T-helper 1 cell (primary cell): ENCODE results near the gene TMEM69.
"Not testable (repeated sequence)": the region's sequence is repeated elsewhere in the genome, so short reads cannot be mapped to it uniquely, and the experiment has no call there.

Experiments used
- DNase-seq, 5 donors: peaks; one replicate each; pipeline ENCODE4 v3.0.0-alpha.2; 2012 to 2020
- total RNA-seq, 4 donors: gene quantifications; one replicate each; lab custom pipeline; 2026; lab: John Stamatoyannopoulos, UW

TMEM69 gene, protein sequence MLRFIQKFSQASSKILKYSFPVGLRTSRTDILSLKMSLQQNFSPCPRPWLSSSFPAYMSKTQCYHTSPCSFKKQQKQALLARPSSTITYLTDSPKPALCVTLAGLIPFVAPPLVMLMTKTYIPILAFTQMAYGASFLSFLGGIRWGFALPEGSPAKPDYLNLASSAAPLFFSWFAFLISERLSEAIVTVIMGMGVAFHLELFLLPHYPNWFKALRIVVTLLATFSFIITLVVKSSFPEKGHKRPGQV
- total RNA-seq: 8.4 to 13.0 (median 10.4) reads per million in 4 donors

DNA sequence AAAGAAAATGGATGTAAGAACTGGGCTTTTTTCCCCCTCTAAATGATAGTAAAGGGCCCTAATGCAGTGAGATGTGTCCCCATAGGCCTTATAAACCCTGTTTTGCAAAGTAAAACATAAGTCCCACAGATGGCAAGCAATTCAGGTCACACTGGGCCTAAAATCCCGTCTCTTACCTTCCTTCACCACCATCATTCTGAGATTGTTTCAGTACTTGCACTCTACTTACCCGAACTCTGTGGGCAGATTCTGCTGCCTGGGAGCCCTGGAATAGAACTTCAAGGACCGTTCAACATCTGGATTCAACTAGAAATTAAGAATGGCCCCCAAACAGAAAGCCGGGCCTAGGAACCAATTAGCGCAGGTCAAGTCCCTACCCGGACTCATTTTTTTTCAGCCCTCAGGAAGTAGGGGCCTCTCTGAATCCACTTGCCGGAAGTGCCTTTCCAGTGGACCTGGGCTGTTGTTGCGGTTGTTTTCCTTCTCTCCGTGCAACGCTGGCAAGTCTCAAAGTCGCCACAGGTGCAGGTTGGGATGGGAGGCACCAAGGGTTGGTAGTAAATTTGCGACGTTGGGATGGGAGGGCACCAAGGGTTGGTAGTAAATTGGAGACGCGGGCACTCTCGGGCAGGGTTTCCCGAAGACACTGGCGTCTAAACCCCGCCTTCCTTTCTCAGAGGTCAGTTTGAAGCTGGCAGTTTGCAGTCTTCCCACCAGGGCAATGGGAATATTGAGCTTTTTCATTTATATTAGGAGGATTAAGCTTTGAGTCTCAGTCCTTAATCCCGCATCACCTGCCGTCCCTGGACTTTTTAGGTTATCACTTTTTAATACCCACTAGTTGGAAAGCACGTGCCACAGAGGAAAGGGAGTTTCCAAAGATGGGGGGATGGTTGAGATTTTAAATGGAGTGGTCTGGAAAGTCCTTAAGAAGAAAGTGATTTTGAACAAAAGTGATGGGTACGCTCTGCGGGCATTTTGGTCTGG is at the start of gene TMEM69:
Gene TMEM69, plus strand, starts transcription at position 428 of the 987 bp plus-strand sequence. CDS start 2,888 bp downstream, outside the sequence.
- peak; percentile 38 to 88 (median 62) for DNase-seq

DNA sequence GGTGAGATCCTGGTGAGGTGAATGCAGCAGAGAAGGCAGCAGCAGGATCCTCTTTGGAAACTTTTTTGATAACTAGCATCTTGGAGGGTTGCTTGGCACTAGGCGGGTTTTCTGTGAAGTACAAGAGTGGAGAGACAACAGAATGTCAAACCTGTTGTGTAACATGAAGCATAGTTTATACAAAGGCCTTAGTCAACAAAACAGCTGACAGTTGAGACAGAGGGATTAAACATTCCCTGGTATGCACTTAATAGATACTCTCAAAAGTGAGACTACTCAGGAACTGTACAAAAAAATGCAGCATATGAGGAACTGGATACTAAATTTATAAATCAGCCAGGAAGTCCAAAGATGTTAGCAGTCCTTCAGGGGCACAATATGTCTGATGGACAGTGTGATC is 47.7 kb upstream of the TMEM69 start:
- DNase-seq: no peak

DNA sequence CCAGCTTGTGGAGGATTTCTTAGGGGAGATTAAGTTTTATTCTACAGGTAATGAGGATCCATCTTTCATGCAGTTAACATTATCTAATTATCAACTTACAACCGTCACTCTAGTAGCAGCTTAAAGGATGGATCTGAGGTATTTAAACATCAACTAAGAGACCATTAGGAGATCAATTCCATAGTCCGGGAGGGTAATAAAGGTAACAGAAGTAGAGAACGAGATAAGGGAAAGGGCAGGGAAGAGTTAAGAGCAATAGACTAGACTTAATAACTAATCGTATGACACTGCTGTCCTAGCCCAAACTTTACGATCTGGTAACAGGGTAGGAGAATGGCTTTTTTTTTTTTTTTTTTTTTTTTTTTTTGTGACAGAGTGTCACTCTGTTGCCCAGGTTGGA is 44.7 kb upstream of the TMEM69 start:
- no peak for DNase-seq

DNA sequence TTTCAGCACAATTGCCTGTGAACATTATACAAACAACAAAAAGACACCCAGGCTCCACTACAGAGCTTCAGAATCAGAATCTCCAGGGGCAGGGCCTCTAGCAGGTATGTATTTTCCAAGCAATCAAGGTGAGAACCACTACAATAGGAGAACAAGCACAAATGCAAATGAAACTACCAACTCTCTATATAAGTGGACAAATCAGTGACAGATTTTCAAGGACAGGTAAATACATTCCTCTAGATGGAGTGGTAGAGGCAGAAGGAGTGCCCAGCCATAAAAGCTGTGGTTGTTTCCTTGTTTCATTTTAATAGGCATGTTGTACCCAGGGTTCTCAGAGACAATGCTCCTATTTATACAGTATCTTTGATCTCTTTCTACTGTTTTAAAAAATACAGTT is 44.0 kb upstream of the TMEM69 start:
- DNase-seq: no peak

DNA sequence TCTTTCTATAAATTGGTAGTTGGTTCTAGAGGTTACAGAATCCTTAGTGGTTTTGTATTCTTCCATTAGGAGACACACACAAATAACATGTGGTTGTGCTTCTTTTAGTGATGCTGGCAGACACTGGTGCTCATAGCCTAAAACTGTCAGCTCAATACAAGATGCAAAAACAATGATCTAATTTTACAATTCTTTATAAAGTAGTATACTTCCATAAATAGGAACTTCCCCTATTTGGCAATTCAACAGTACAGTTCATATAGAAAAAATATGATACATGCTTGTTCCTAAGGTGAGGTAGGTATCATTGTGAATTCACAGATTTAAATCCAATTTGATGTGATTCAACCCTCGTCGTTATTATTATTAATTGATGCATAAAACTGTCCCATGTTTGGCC is 43.3 kb upstream of the TMEM69 start:
- no peak for DNase-seq

DNA sequence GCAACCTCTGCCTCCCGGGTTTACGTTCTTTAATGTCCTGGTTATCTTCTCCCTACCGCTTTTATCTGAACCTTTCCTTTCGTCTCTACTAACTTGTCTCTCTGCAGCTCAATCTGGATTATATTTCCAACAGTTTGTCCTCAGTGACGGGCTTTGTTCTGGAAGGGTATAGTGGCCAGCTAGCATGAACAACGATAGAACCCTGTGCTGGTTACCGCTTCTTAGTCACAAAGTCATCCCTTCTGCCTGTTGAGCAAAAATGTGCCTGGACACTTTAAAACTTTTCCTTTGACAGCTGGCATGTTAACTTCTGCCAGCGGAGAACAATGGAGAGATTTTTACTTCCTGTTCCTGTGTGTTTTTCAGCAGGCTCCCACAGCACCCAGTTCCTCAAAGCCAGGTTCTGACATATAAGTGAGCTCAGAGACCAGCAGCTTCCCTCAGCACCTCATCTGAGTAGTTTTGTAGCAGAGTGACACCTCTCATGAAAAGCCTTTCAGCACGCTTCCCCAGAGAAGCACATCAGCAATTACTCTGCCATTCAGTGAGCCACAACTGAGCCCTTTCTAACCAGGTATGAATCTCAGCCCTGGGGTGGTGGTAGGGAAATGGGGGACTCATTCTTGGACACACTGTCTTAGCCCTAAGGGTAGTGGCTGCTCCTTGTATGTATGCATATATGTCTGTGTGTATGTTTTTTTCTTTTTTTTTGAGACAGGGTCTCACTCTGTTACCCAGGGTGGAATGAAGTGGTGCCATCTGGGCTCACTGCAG is 40.5 kb upstream of the TMEM69 start:
- no peak for DNase-seq

DNA sequence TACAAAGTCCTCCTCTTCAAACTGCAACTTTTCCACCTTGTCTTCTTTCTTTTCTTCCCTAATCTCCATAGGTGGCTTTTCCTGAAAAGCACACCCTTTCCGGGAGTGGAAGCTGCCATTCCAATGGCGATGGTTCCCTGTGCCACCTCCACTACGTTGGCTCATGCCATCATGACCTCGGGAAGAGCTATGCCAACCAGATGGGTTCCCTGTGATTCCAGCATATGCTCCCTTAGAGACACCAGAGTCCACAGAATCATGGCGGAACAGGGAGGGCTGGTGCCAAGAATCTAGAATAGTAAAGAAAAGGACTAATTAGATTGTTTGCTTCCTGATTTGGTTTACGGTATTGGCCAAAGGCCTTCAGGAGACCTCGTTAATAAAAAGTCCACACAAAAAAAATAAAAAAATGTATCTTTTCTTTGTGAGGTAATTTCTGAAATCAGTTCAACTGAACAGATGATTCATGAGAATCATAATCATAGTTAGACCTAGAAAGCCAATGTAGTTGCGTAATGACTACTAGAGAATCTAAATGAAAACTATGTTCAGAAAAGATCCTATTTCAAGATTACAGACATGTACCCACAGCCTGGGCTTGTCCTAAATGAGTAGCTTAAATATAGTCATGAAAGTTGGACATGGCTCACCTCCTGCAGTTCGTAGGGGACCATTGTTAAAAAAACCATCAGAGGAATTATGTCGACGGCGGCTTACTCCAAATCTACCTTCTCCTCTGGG is 33.3 kb upstream of the TMEM69 start:
- peak in 1 of 5 donors; percentile 38 for DNase-seq

DNA sequence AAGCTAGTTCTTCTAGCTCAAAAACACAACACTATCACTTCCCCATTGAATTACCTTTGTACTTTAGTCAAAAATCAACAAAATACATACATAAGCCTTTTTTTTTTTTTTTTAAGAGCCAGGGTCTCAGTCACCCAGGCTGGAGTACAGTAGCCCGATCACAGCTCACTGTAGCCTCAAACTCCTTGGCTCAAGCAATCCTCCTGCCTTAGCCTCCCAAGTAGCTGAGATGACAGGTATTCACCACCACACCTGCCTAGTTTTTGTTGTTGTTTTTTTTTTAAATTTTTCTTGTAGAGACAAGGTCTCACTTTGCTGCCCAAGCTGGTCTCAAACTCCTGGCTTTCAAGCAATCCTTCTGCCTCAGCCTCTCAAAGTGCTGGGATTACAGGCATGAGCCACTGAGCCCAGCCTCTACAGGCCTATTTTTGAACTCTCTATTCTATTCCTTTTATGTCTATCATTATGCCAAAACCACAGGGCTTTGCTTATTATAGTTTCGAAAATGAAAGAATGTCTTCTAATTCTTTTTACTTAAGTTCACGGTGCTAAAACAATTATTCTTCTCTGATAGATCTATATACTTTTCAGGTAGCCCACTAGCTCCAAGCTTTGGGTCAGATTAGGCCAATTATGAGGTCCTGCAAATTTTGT is 31.3 kb upstream of the TMEM69 start:
- DNase-seq: no peak

DNA sequence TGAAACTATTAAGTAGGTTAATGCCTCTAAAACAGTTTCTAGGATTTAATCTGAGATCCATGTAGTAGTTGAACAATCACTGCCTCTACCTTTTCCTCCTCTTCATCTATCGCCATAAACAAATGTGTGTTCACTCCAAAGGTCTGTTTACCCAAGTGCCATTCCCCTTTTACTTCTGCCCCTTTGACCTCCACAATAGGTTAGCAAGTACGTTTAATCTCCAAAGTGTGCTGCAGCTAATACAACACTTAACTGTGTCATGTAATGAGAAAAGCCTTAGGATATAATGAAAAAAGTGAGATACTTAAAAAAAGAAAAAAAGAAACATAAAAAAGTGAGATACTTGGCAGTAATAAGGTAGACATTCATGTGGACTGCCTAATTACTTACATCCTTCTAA is 29.8 kb upstream of the TMEM69 start:
- DNase-seq: no peak

DNA sequence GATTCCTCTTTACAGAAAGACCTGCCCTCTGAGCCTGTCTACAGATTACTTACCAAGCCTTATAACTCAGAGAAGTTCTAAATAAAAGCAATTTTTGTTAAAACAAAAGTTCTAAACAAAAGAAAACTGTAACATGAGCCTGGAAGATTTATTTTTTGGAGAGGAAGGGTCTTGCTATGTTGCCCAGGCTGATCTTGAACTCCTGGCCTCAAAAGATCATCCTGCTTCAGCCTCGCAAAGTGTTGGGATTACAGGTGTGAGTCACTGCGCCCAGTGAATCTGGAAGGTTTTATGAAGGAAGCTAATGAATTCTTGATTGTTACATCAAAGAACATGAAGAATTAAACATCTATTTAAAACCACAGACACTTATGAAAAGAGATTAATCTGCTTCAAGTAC is 28.8 kb upstream of the TMEM69 start:
- no peak for DNase-seq

DNA sequence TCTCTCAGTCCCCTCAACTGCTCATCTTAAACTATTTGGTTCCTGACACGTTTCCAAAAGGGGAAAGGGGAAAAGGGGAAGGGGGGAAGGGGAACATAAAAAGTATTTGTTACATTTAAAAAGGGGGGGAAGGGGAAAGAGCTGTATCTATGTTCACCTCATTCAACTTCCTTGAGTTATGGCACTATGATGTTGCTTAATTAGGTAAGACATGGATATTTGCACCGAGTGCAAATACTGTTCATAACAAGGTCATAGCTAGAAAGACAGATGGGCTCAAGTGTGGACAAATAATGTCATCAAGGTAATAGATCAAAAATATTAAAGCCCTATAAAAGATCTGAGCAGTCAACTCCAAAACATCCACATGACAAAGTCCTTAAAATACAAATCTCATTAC is 27.6 kb upstream of the TMEM69 start:
- no peak for DNase-seq

DNA sequence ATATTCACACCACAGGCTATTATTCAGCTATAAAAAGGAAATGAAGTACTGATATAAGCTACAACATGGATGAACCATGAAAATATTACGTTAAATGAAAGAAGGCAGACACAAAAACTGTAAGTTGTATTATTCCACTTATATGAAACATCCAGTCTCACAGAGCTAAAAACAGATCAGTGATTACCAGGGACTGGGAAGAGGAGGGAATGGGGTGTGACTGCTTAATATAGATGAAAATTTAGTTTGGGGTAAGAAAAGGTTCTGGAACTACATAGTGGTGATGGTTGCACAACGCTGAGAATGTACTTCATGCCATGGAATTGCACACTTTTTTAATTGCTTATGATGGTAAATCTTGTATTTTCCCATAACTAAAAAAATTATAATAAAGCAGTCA is 21.1 kb upstream of the TMEM69 start:
- no peak for DNase-seq

DNA sequence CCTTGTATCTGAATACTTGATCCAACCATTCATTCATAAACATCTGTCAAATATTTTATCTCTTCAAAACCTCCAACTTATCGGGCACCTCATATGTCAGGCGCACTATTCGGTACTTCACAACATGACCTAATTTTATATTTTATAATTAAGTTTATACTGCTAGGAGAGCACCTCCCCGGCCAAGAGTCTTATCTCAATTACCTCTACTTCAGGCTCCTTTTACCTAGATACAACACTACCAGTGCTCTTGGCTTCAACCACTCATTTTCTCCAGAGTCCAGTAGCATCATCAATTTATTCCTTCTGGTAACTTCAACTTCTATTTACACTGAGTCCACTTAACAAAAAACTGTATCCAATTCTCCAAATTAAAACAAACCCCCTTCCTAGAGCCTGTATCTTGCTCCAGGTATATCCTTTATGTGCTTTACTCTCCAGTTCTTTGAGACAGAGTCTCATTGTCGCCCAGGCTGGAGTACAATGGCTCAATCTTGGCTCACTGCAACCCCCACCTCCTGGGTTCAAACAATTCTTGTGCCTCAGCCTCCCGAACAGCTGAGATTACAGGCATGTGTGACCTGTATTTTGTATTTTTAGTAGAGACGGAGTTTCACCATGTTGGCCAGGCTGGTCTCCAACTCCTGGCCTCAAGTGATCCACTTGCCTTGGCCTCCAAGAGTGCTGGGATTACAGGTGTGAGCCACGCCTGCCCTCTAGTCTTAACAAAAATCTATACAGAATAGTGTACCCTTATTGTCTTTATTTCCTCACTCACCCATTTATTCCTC is 20.5 kb upstream of the TMEM69 start:
- no peak for DNase-seq

DNA sequence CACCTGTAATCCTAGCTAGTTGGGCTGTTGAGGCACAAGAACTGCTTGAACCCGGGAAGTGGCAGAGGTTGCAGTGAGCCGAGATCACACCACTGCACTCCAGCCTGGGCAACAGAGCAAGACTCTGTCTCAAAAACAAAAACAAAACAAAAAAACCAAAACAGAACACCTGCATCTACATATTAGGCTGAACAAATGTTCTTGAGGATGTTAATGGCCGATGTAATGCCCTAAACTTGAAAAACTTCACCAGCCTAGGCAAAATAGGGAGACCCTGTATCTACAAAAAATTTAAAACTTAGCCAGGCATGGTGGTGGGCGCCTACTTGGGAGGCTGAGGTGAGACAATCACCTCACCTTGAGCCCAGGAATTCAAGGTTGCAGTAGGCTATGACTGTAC is 19.5 kb upstream of the TMEM69 start:
- no peak for DNase-seq

DNA sequence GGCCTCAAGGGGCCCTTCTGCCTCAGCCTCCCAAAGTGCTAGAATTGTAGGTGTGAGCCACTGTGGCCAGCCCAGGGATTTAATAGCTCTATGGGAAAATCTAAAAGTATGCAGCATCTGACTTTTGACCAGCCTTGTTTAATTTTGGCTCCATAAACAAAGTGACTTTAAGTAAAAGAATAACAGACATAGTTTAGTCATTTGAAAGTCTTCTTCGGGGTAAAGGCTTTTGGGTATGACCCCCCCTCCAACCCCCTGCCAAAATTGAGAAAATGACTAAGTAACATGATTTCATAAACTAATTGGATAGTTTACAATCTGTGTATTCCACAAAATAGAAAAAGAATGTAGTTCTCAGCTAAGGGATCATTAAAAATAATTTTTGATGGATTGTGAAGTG is 18.6 kb upstream of the TMEM69 start:
- DNase-seq: no peak

DNA sequence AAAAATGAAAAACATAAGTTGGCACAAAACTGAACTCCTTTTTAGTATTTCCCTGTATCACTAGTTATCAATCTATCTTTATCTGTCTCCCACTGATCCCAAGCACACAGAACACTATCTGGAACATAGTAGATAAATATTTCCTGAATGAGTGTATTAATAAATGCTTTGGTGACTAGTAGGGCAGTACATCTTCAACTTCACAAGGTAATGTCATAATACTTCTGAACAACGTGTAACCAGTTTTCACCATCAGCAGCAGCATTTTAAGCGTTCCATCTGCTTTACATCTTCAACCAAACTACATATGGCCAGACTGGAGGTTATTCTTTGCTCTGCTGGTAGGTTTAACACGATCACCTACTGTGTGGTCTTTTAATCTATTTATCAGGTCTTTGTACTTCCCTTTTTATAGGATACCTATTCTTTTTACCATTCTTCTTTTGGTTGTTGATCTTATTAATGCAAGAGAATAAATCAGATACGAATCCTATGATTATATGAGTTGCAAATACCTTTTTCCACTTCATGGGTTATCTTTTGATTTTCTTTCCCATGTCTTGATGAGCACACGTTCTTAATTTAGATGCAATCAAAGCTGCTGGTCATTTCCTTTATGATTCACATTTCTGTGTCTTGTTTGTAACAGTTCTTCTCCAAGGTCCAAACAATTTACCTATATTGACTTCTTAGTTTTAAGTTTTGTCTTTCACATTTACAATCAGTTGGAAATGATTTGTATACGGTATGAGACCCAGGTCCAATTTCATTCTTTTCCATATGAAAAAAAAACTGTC is 17.9 kb upstream of the TMEM69 start:
- no peak for DNase-seq

DNA sequence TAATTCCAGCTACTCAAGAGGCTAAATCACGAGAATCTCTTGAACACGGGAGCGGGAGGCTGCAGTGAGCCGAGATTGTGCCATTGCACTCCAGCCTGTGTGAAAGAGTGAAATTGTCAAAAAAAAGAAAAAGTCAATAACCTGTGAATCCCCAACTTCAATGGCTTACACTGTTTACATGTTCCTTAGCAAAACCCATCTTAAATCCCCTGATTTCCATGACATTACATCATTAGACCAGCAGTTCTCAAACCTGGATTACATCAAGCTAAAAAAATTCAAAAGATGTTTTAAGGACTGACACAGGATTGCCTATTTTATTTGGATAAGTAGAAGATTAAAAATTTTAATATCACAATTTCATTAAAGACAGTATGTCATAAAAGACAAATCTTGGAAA is 14.0 kb upstream of the TMEM69 start:
- no peak for DNase-seq

DNA sequence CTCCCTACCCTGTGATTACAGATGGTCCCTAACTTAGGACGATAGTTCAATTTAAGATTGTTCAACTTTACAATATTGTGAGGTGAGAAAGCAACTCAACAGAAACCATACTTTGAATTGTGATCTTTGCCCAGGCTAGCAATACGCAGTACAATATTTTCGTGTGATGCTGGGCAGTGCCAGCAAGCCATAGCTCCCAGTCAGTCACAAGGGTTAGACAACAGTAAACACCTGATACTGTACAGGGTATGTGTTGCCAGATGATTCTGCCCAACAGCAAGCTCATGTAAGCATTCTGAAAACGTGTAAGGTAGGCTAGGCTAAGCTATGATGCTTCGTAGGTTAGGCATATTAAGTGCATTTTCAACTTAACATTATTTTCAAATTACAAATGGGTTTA is 13.5 kb upstream of the TMEM69 start:
- DNase-seq: no peak

DNA sequence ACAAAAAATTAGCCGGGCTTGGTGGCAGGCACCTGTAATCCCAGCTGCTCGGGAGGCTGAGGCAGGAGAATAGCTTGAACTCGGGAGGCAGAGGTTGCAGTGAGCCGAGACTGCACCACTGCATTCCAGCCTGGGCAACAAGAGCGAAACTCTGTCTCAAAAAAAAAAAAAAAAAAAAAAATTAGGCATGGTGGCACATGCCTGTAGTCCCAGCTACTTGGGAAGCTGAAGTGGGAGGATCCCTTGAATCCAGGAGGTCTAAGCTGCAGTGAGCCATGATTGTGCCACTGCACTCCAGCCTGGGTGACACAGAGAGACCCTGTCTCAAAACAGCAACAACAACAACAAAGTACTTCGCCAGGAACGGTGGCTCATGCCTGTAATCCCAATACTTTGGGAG is 11.4 kb upstream of the TMEM69 start:
- not testable (repeated sequence) for DNase-seq

DNA sequence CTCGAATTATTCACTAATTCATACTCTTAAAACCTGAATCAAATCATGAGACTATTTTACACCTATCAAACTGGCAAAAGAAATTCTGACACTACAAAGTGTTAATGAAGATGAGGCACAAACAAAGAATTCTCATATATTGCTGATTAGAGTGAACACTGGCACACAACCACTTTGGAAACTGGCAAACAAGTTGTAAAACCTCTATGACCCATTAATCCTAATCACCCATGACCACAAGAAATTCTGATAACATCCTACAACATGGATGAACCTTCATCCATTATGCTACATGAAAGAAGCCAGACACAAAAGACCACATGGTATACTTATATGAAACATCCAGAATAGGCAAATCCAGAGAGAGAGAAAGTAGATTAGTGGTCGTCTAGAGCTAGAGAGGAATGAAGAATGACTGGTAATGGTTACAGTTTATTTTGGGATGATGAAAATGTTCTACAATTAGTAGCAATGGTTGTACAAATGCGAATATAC is 10.2 kb upstream of the TMEM69 start:
- no peak for DNase-seq
